ENCODE measurements around the gene CSH2.
"Not testable (repeated sequence)": the region's sequence is repeated elsewhere in the genome, so short reads cannot be mapped to it uniquely, and the experiment has no call there.

GRCh38 chr17:63881337-63881736, 7.9 kb upstream of the CSH2 start:
- not testable (repeated sequence) for TF ChIP-seq POLR2AphosphoS5, CTCF (IDR thresholded peaks at IDR 0.05)
